ENCODE measurements around the gene DISC1. TPM values are rescaled to one million over a fixed set of nuclear protein-coding genes. Genes with fewer than 3 reads are reported as not detected.
"Not testable (repeated sequence)": the region's sequence is repeated elsewhere in the genome, so short reads cannot be mapped to it uniquely, and the experiment has no call there.

The DISC1 gene
- total and polyA plus RNA-seq, 2 donors (not counting 1 experiment from before 2014, with no cell fraction given) = 2.7 to 4.3 TPM

- Histone ChIP-seq H3K36me3 (replicated peaks in 1 of 2; ENCODE audit: control extremely low read depth in 1 of 2, control insufficient read depth in 1 of 2, extremely low read depth in 1 of 2, insufficient read depth in 2 of 2, low read length in 1 of 2) (no peaks in the 10 kb centered on the region), H3K4me1 (ENCODE audit: control insufficient read depth in 2 of 2, insufficient read depth in 2 of 2, low read length in 2 of 2) (no peaks in the 10 kb centered on the region), H3K4me2 (replicated peaks; ENCODE audit: low read depth, low read length, poor library complexity, severe bottlenecking) (no peak overlapping the region), H3K4me3 (ENCODE audit: control extremely low read depth in 1 of 5, extremely low read depth in 1 of 5, insufficient read depth in 1 of 5, low read depth in 2 of 5, low read length in 4 of 5) (no peak overlapping the region), H3K27ac (ENCODE audit: low read length in 2 of 2) (no peak overlapping the region), H3K9ac (ENCODE audit: low read length) (no peak overlapping the region), H3K27me3 (replicated peaks in 1 of 4; ENCODE audit: control extremely low read depth in 1 of 4, control insufficient read depth in 3 of 4, insufficient read depth in 4 of 4, low read length in 3 of 4) (no peaks in the 10 kb centered on the region), H4K20me1 (ENCODE audit: control insufficient read depth, insufficient read depth, low read length, poor library complexity, severe bottlenecking) (no peaks in the 10 kb centered on the region), H3K79me2 (ENCODE audit: control insufficient read depth, insufficient read depth, low read length) (no peaks in the 10 kb centered on the region), H3K9me3 (ENCODE audit: control extremely low read depth in 1 of 3, control insufficient read depth in 2 of 3, insufficient read depth in 1 of 3, low read length in 2 of 3) (no peaks in the 10 kb centered on the region), H2AFZ (ENCODE audit: insufficient read depth, low read depth, low read length, poor library complexity, severe bottlenecking) (no peak overlapping the region)
- DNase-seq (no peak), ATAC-seq (ENCODE audit: low read depth) (no peak)
- no peak overlapping the region for H3K4me3 Mint-ChIP-seq
- no CpG with 5 or more reads among the region's 2 CpGs for WGBS (ENCODE audit: insufficient coverage)
- H3K4me1 Mint-ChIP-seq = no peaks in the 10 kb centered on the region
- no peaks in the 10 kb centered on the region for H3K27me3 Mint-ChIP-seq
- no peak overlapping the region for H3K27ac Mint-ChIP-seq
- POLR2A ChIA-PET = no interaction called here
- TF ChIP-seq CTCF (IDR thresholded peaks at IDR 0.05) (no peak), EZH2 (IDR thresholded peaks at IDR 0.05; ENCODE audit: borderline replicate concordance, insufficient read depth, low read depth, low read length, poor library complexity, severe bottlenecking) (no peak)
- CTCF ChIA-PET = no interaction called here
- no peaks in the 10 kb centered on the region for H3K9me3 Mint-ChIP-seq (ENCODE audit: insufficient read depth)
- intact Hi-C loops (cut with micrococcal nuclease) = no loop called here
Observed at GRCh38 chr1:231966983-231967382, 340.4 kb downstream of the DISC1 start.

GRCh38 chr1:231969076-231969475 is 342.5 kb downstream of the DISC1 start:
- TF ChIP-seq CTCF (IDR thresholded peaks at IDR 0.05) (no peak), EZH2 (IDR thresholded peaks at IDR 0.05; ENCODE audit: borderline replicate concordance, insufficient read depth, low read depth, low read length, poor library complexity, severe bottlenecking) (no peak)

GRCh38 chr1:231969761-231970160 is 343.2 kb downstream of the DISC1 start:
- H4K20me1 ChIP-seq (ENCODE audit: control insufficient read depth, insufficient read depth, low read length, poor library complexity, severe bottlenecking); H3K27ac Mint-ChIP-seq; CTCF ChIA-PET; H3K4me1 ChIP-seq (ENCODE audit: control insufficient read depth in 2 of 2, insufficient read depth in 2 of 2, low read length in 2 of 2); H3K27me3 Mint-ChIP-seq; H3K27ac ChIP-seq (ENCODE audit: low read length in 2 of 2); H3K9ac ChIP-seq (ENCODE audit: low read length); H3K4me3 ChIP-seq (ENCODE audit: control extremely low read depth in 1 of 5, extremely low read depth in 1 of 5, insufficient read depth in 1 of 5, low read depth in 2 of 5, low read length in 4 of 5); H3K4me2 ChIP-seq (replicated peaks; ENCODE audit: low read depth, low read length, poor library complexity, severe bottlenecking); POLR2A ChIA-PET; H3K27me3 ChIP-seq (replicated peaks in 1 of 4; ENCODE audit: control extremely low read depth in 1 of 4, control insufficient read depth in 3 of 4, insufficient read depth in 4 of 4, low read length in 3 of 4); H3K9me3 Mint-ChIP-seq (ENCODE audit: insufficient read depth); H3K4me1 Mint-ChIP-seq; ATAC-seq (ENCODE audit: low read depth); H3K9me3 ChIP-seq (ENCODE audit: control extremely low read depth in 1 of 3, control insufficient read depth in 2 of 3, insufficient read depth in 1 of 3, low read length in 2 of 3); DNase-seq; intact Hi-C loops (cut with micrococcal nuclease); H3K79me2 ChIP-seq (ENCODE audit: control insufficient read depth, insufficient read depth, low read length); H3K36me3 ChIP-seq (replicated peaks in 1 of 2; ENCODE audit: control extremely low read depth in 1 of 2, control insufficient read depth in 1 of 2, extremely low read depth in 1 of 2, insufficient read depth in 2 of 2, low read length in 1 of 2); H2AFZ ChIP-seq (ENCODE audit: insufficient read depth, low read depth, low read length, poor library complexity, severe bottlenecking); H3K4me3 Mint-ChIP-seq: not testable (repeated sequence)
- no CpG with 5 or more reads among the region's 5 CpGs for WGBS (ENCODE audit: insufficient coverage)

More at GRCh38 chr1:231969076-231969475, 342.5 kb downstream of the DISC1 start:
- WGBS (ENCODE audit: insufficient coverage) = no CpG with 5 or more reads among the region's 1 CpG
- H3K27ac ChIP-seq (ENCODE audit: low read length in 2 of 2) = no peak overlapping the region
- H3K9ac ChIP-seq (ENCODE audit: low read length) = no peak overlapping the region
- no peaks in the 10 kb centered on the region for H3K27me3 ChIP-seq (replicated peaks in 1 of 4; ENCODE audit: control extremely low read depth in 1 of 4, control insufficient read depth in 3 of 4, insufficient read depth in 4 of 4, low read length in 3 of 4)
- no peak overlapping the region for H2AFZ ChIP-seq (ENCODE audit: insufficient read depth, low read depth, low read length, poor library complexity, severe bottlenecking)
- no peak overlapping the region for H3K4me2 ChIP-seq (replicated peaks; ENCODE audit: low read depth, low read length, poor library complexity, severe bottlenecking)
- no peaks in the 10 kb centered on the region for H3K9me3 ChIP-seq (ENCODE audit: control extremely low read depth in 1 of 3, control insufficient read depth in 2 of 3, insufficient read depth in 1 of 3, low read length in 2 of 3)
- ATAC-seq (ENCODE audit: low read depth) (no peak), DNase-seq (no peak)
- H4K20me1 ChIP-seq (ENCODE audit: control insufficient read depth, insufficient read depth, low read length, poor library complexity, severe bottlenecking) = no peaks in the 10 kb centered on the region
- H3K4me1 Mint-ChIP-seq = no peaks in the 10 kb centered on the region
- H3K27me3 Mint-ChIP-seq = no peaks in the 10 kb centered on the region
- no peak overlapping the region for H3K27ac Mint-ChIP-seq
- no peaks in the 10 kb centered on the region for H3K9me3 Mint-ChIP-seq (ENCODE audit: insufficient read depth)
- H3K36me3 ChIP-seq (replicated peaks in 1 of 2; ENCODE audit: control extremely low read depth in 1 of 2, control insufficient read depth in 1 of 2, extremely low read depth in 1 of 2, insufficient read depth in 2 of 2, low read length in 1 of 2) = no peaks in the 10 kb centered on the region
- no peak overlapping the region for H3K4me3 ChIP-seq (ENCODE audit: control extremely low read depth in 1 of 5, extremely low read depth in 1 of 5, insufficient read depth in 1 of 5, low read depth in 2 of 5, low read length in 4 of 5)
- H3K4me1 ChIP-seq (ENCODE audit: control insufficient read depth in 2 of 2, insufficient read depth in 2 of 2, low read length in 2 of 2) = no peaks in the 10 kb centered on the region
- POLR2A ChIA-PET = no interaction called here
- intact Hi-C loops (cut with micrococcal nuclease) = no loop called here
- H3K4me3 Mint-ChIP-seq = no peak overlapping the region
- H3K79me2 ChIP-seq (ENCODE audit: control insufficient read depth, insufficient read depth, low read length) = no peaks in the 10 kb centered on the region
- CTCF ChIA-PET = no interaction called here
